NB4 (cell line): ENCODE data around the gene ITGA2B.

Experiments used
- DNase-seq: peaks from one replicate; pipeline ENCODE4 v3.0.0; 2010; ENCODE audit warnings: low read depth
- H3K4me3 ChIP-seq: one replicate; pipeline ENCODE4 v1.5.1; 2011; ENCODE audit warnings: mild to moderate bottlenecking, low read depth, low read length, moderate library complexity
- CTCF ChIP-seq: IDR thresholded peaks from one replicate; pipeline ENCODE4 v1.5.1; 2012; ENCODE audit warnings: low read depth, low read length
- MAX ChIP-seq: IDR thresholded peaks from 2 replicates; pipeline ENCODE4 v1.6.1; 2011; ENCODE audit warnings: low read depth, low read length
- MYC ChIP-seq: IDR thresholded peaks from 2 replicates; pipeline ENCODE4 v1.6.1; 2011; ENCODE audit warnings: low read depth, low read length
- POLR2A ChIP-seq: IDR thresholded peaks from 2 replicates; pipeline ENCODE4 v1.6.1; 2011; ENCODE audit warnings: mild to moderate bottlenecking; ENCODE audit not compliant: insufficient read length; ENCODE audit errors: extremely low read depth

Gene ITGA2B

GRCh38 chr17:44354582-44355561, 34.6 kb downstream of the ITGA2B start:
- peak; percentile 76 for DNase-seq
- no peak overlapping the region for H3K4me3 ChIP-seq

GRCh38 chr17:44353672-44354331, 35.6 kb downstream of the ITGA2B start:
- TF ChIP-seq MAX: no peak
- no peak for DNase-seq
- no peak overlapping the region for H3K4me3 ChIP-seq

More at GRCh38 chr17:44354582-44355561, 34.6 kb downstream of the ITGA2B start:
- TF ChIP-seq POLR2A (no peak), MYC (no peak), CTCF (peak; percentile 34), MAX (no peak)

GRCh38 chr17:44352828-44353671, 36.4 kb downstream of the ITGA2B start:
- H3K4me3 ChIP-seq: no peak overlapping the region
- DNase-seq: no peak
- TF ChIP-seq MAX (no peak), POLR2A (no peak), MYC (no peak), CTCF (no peak)

- DNase-seq: no peak
- no peak for TF ChIP-seq CTCF
- no peak for TF ChIP-seq MAX
- no peak for TF ChIP-seq MYC
- TF ChIP-seq POLR2A: no peak
- H3K4me3 ChIP-seq: no peak overlapping the region
Measured at GRCh38 chr17:44351961-44352827, 37.3 kb downstream of the ITGA2B start.

DNA sequence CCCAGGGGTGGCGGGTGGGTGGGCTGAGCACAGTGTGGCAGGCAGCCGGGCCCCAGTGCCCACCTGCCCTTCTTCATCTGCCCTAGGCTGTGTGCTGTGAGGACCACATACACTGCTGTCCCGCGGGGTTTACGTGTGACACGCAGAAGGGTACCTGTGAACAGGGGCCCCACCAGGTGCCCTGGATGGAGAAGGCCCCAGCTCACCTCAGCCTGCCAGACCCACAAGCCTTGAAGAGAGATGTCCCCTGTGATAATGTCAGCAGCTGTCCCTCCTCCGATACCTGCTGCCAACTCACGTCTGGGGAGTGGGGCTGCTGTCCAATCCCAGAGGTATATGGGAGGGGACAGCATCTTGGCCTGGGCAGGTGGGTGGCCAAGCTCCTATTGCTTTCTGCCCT, 38.0 kb downstream of the ITGA2B start:
- no peak for DNase-seq
- TF ChIP-seq MAX (no peak), POLR2A (no peak)
- no peak overlapping the region for H3K4me3 ChIP-seq

- TF ChIP-seq MAX (no peak), CTCF (peak; percentile 86)
- no peak overlapping the region for H3K4me3 ChIP-seq
- DNase-seq: peak; percentile 77
Measured at GRCh38 chr17:44350733-44351226, 38.7 kb downstream of the ITGA2B start.
